Hematopoietic multipotent progenitor cell treated with erythropoietin and hydrocortisone succinate and interleukin-3 and kit ligand, for 17 days (in vitro differentiated cells): ENCODE measurements around the gene P3H3.
A peak's percentile ranks its signal among the peaks of the same experiment; 100 is the strongest.

Source experiments
- DNase-seq: peaks from one replicate; pipeline ENCODE4 v3.0.0-alpha.2; 2015; ENCODE audit warnings: low spot score

Gene P3H3

GRCh38 chr12:6827982-6828780, at the start of gene P3H3:
P3H3 (plus strand) TSS chr12:6828407; CDS start chr12:6828441, 34 bp downstream.
- no peak for DNase-seq

GRCh38 chr12:6778574-6779550, 49.3 kb upstream of the P3H3 start:
- peak; percentile 90 for DNase-seq

GRCh38 chr12:6779708-6780432, 48.3 kb upstream of the P3H3 start:
- no peak for DNase-seq

GRCh38 chr12:6780573-6780972, 47.6 kb upstream of the P3H3 start:
- no peak for DNase-seq

DNA sequence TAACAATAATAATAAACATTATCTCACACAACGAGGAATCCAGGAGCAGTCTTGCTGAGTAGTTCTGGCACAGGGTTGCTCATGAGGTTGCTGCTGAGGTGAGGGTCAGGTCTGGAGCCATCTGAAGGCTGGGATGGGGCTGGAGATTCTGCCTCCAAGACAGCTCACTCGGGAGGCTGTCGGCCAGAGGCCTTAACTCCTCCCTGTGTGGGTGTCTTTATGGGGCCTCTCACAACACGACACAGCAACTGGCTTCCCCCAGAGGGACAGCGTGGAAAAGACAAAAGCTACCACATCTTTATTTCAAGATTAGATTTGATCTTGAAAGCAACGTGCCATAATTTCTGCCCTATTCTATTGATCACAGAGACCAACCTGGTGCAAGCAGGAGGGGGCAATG, 46.1 kb upstream of the P3H3 start:
- no peak for DNase-seq

DNA sequence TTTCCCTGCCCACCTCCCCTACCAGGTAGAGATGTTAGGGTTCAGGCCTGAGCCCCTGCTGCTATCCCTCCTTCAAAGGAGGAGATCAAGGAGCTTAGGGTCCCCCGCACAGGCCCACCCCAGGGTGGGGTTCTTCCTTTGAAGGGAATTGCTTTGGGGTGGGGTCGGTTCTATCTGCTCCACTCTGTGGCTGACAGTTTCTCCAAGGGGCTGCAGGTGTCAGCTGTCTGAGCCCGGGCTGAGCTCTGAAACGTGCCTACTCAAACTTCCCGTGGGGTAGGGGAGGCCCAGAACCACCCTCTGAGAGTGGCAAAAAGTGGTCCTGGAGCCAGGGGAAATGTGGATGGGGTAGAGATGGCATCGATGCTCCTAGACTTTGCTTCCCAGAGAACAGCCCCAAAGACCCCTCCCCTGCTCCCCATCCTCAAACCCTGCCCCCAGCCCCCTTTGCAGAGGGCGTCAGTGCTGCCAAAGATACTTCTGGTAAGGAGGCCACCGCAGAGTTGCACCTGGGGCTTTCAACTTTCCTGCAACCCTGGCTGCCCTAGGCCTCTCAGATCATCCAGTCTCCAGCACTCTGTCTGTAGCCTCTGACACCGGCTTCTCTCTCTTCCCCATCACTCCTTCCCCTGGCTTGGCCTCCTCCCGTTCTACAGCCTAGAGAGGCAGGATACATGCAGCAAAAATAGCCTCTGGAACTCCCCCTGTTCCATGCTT, 45.2 kb upstream of the P3H3 start:
- no peak for DNase-seq

DNA sequence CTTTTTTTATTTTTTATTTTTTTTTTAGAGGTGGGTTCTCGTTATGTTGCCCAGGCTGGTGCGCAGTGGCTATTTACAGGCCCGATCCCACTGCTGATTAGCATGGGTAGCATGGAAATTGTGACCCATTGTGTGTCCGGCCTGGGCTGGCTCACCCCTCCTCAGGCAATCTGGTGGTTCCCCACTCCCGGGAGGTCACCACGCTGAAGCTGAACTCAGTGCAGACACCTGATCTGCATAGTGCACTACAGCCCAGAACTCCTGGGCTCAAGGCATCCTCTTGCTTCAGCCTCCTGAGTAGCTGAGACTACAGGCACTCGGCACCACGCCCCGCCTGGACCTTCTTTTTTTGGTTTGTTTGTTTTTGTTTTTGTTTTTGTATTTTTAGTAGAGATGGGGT, 44.4 kb upstream of the P3H3 start:
- no peak for DNase-seq

DNA sequence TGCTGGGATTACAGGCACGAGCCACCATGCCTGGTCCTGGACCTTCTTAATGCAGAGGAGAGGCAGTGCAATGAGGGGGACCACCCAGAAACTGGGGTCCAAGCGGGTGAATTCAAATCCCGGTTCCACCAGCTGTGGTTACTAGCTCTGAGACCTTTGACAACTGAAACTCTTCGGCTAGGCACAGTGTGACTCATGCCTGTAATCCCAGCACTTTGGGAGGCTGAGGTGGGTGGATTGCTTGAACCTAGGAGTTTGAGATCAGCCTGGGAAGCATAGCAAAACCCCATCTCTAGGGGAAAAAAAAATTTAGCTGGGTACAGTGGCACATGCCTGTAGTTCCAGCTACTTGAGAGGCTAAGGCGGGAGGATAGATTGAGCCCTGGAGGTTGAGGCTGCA, 43.9 kb upstream of the P3H3 start:
- DNase-seq = no peak

DNA sequence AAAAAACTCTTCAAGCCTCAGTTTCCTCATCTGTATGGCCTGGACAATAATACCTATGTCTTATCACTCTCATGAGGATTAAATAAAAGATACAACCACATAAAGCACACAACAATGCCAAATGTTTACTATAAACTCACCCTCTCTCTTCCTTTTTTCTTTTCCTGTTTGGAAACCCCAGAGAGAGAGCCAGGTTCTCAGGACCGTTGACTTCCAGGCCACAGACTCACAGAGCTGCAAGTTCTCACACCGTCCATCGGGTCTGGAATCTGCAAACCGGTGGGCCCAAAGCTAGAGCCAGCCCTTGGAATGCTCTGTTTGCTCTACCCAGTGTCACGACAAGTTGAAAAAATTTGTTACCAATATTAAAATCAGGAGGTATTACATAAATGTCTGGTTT, 43.4 kb upstream of the P3H3 start:
- no peak for DNase-seq

DNA sequence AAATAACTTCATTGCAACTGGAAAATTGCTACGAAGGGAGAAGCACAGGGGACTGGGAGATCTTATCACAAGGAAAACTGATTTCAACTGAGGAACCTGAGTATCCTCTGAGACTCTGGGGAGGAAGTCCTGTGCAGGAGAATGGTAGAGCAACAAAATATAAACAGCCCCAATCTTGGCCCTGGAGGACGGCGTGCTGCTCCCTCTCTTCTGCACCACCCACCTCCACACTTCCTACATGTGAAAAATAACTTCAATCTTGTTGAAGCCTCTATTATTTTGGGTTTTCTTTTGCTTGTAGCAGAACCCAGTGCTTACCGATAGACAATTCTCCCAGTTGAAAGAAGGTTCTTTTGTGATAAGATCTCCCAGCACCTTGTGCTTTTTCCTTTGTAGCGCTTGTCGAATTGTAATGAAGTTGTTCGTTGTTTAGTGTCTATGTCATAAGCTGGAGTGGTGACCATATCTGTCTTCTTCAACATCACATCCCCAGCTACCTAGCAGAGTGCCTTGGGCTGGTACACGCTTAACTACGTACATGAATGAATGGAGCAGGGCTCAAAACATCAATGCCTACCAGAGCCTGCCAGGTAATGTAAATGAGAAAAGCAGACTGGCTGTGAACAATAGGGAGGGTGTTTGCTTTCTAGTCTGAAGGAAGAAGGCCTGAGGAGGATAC, 41.7 kb upstream of the P3H3 start:
- DNase-seq = no peak

- DNase-seq = no peak
These were observed 40.9 kb upstream of the P3H3 start for GRCh38 chr12:6787309-6787708.

- DNase-seq = no peak
These were observed 39.0 kb upstream of the P3H3 start, which contains the start of gene CD4 for GRCh38 chr12:6788972-6789924. CD4 (plus strand) TSS chr12:6789528; CDS start chr12:6800139, 10,611 bp downstream.

GRCh38 chr12:6790496-6791150, 37.6 kb upstream of the P3H3 start:
- DNase-seq = no peak

DNA sequence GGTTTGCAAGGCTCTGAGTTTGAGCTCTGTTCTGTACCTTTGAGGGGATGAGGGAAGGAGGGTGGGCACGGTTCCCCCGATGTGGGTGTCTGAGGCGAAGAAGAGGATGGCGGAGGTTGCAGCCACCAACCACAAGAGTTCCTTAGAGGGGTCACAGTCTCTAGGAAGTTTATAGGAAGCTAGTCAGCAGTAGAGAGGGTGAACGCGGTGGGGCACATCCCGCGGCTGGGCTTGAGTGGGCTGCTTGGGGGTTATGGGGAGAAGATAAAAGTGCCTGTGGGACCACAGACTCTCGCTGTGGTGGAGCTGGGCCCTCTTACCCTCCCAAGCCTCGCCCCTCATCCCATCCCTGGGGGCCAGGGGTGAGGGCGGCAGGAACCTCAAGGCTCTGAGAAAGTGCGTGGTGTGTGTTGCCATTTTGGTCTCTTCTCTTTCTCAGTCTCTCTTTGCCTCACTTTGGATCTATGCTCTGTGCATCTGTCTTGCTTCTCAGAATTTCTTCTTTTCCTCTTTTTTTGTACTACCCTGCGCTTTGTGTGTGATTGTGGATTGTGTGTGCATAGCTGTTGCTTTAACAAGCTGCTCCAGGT, 36.2 kb upstream of the P3H3 start:
- no peak for DNase-seq

- no peak for DNase-seq
These were observed 35.5 kb upstream of the P3H3 start for GRCh38 chr12:6792522-6793201.

GRCh38 chr12:6795088-6795487, 33.1 kb upstream of the P3H3 start:
- no peak for DNase-seq

GRCh38 chr12:6796576-6796975, 31.6 kb upstream of the P3H3 start:
- DNase-seq = no peak

DNA sequence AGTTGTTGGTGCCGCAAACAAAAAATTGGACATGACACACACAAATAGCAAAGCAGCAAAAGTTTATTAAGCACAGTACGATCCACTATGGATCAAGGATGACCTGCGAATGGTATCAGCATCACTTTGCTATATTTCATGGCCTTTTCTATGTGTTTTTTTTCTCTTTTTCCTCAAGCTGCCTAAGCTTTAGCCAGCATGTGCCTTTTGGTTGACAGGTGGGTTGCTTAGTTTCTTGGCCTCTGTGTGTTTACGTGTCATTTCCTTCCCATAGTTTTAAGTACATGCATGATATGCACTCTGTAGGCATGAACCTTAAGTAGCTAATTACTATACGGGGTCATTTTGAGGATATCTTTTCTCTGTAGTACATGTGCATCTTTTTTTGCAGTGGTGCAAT, 29.1 kb upstream of the P3H3 start:
- no peak for DNase-seq
